ENCODE results near the gene CLDN19. TPM values are rescaled to one million over a fixed set of nuclear protein-coding genes. Genes with fewer than 3 reads are reported as not detected.

Gene CLDN19
- total RNA-seq, 4 donors from 2014 or later = 1.5 TPM; not detected in 3

DNA sequence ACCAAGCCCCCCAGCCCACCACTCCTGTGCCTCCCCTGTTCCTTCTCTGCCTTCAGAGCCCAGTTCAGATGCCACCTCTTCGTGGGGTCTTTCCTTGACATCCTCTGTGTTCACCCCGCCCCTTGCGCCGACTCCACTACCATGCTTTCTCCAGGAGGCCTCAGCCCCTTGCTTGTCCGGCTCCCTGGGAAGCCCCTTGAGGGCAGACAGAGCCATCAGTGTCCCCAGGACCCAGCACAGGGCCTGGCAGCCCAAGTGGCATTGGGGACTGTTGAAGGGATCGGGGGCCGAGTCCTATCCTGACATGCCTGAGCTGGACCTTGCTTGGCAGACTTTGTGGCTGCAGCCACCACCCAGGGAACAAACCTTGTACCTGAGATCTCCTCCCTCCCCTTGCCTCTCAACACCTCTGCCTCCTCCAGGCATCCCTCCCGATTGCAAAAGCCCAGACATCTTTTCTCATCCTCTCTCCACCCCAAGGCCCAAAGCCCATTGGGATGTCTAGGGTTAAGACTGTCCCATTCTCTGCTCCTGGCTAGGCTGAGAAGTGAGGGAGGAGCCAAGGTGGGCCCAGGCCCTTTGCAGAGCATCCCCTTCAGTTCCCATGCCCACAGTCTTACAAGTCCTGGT lies 3.4 kb downstream of the CLDN19 start:
- H3K27me3 ChIP-seq = peaks cover 7% of the 10 kb centered on the region
- ATAC-seq = no peak
- no peaks in the 10 kb centered on the region for H3K36me3 ChIP-seq
- TF ChIP-seq POLR2AphosphoS5 (IDR thresholded peaks at IDR 0.05) = no peak
- no peak for TF ChIP-seq EP300 (IDR thresholded peaks at IDR 0.05)
- TF ChIP-seq, protein P1, sequence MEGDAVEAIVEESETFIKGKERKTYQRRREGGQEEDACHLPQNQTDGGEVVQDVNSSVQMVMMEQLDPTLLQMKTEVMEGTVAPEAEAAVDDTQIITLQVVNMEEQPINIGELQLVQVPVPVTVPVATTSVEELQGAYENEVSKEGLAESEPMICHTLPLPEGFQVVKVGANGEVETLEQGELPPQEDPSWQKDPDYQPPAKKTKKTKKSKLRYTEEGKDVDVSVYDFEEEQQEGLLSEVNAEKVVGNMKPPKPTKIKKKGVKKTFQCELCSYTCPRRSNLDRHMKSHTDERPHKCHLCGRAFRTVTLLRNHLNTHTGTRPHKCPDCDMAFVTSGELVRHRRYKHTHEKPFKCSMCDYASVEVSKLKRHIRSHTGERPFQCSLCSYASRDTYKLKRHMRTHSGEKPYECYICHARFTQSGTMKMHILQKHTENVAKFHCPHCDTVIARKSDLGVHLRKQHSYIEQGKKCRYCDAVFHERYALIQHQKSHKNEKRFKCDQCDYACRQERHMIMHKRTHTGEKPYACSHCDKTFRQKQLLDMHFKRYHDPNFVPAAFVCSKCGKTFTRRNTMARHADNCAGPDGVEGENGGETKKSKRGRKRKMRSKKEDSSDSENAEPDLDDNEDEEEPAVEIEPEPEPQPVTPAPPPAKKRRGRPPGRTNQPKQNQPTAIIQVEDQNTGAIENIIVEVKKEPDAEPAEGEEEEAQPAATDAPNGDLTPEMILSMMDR (IDR thresholded peaks at IDR 0.05) = no peak
- no peak for TF ChIP-seq POLR2A (IDR thresholded peaks at IDR 0.05)
- 89% methylated on average over 5 of the region's 8 CpGs; no CpG with 5 or more reads in 1 of the 2 donors for WGBS, 2 donors (ENCODE audit: low coverage in 1 of 2)
- no peaks in the 10 kb centered on the region for H3K4me1 ChIP-seq
- no peaks in the 10 kb centered on the region for H3K9me3 ChIP-seq
- H3K4me3 ChIP-seq = no peak overlapping the region
- no peak overlapping the region for H3K27ac ChIP-seq

DNA sequence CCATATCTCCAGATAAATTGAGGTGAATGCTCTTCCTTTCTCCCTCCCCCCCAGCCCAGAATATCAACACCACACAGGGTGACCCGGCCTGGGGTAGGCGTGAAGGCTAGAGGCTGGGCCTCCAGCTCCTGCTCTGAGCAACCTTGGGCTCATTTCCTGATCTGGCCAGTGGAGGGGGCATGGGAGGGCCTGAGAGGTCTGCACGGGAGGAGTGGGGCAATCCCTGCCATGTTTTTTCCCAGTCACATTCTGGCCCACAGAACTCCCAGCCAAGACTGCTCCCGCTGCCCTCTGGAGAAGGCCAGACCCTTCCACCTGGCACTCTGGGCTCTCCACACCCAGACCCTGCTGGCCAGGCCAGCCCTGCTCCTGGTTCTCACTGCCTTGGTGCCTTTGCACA lies 3.9 kb downstream of the CLDN19 start:
- Histone ChIP-seq H3K27me3 (peaks cover 7% of the 10 kb centered on the region), H3K4me3 (no peak overlapping the region), H3K4me1 (no peaks in the 10 kb centered on the region), H3K36me3 (no peaks in the 10 kb centered on the region), H3K9me3 (no peaks in the 10 kb centered on the region), H3K27ac (no peak overlapping the region)
- no peak for ATAC-seq
- TF ChIP-seq POLR2AphosphoS5 (IDR thresholded peaks at IDR 0.05) (no peak), EP300 (IDR thresholded peaks at IDR 0.05) (no peak), POLR2A (IDR thresholded peaks at IDR 0.05) (no peak)
- TF ChIP-seq, protein P1 (IDR thresholded peaks at IDR 0.05) = no peak
- WGBS, 2 donors (ENCODE audit: low coverage in 1 of 2) = 50 to 100% methylated on average over 1 to 2 of the region's 4 CpGs

DNA sequence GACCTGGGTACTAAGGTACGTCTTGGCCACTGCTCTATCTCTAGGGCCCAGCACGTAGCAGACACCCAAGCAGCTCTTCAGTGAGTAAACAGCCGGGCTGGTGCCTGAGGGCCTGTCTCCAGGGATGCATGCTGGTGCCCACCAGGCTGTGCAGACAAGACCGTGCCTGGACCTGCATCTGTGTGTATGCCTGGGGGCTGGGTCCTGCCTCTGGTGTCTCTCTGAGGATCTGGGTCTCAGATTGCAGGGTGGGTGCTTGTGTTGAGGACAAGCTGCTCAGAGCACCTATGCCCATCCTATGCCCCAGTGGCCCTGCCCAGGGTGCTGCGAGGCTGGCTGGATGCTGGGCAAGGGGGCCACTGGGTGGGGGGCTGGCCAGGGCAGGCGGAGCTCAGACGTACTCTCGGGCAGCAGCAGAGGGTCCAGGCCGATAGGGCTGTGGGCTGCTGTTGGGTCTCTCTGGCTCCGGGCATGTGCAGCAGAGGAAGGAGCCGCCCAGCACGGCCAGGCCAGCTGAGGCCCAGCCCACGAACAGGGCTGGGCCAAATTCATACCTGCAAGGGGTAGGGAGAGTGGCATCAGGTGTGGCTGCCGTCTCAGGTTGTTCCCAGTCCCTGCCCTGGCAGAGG lies 4.4 kb downstream of the CLDN19 start:
- H3K4me3 ChIP-seq = no peak overlapping the region
- no peaks in the 10 kb centered on the region for H3K4me1 ChIP-seq
- WGBS, 2 donors (ENCODE audit: low coverage in 1 of 2) = 72% methylated on average over 3 of the region's 14 CpGs; no CpG with 5 or more reads in 1 of the 2 donors
- no peak for TF ChIP-seq POLR2A (IDR thresholded peaks at IDR 0.05)
- TF ChIP-seq EP300 (IDR thresholded peaks at IDR 0.05) = no peak
- TF ChIP-seq, protein P1 (IDR thresholded peaks at IDR 0.05) = no peak
- no peak for TF ChIP-seq POLR2AphosphoS5 (IDR thresholded peaks at IDR 0.05)
- H3K27me3 ChIP-seq = peaks cover 7% of the 10 kb centered on the region
- H3K36me3 ChIP-seq = no peaks in the 10 kb centered on the region
- ATAC-seq = no peak
- no peak overlapping the region for H3K27ac ChIP-seq
- no peaks in the 10 kb centered on the region for H3K9me3 ChIP-seq

DNA sequence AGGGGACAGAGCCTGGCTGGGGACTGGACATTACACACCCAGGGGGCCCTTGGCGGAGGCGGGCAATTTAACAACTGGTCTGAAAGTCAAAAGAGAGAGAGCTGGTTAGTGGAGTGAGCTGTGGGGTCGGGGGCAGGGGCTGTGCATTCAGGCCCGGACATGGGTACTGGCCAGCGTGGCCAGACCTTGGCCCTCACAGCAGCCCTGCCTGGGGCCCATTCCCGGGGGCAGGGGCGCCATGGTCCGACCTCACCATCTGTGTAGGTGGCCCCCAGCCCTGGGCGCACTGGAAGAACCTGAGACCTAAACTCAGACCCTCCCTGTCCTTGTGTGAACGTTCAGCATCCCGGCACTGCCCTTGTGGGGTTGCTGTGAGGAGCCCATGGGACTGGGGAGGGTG lies 5.0 kb downstream of the CLDN19 start:
- H3K4me3 ChIP-seq = no peak overlapping the region
- peaks cover 7% of the 10 kb centered on the region for H3K27me3 ChIP-seq
- no peaks in the 10 kb centered on the region for H3K4me1 ChIP-seq
- WGBS, 2 donors (ENCODE audit: low coverage in 1 of 2) = 71 to 80% methylated on average over 3 to 6 of the region's 11 CpGs
- TF ChIP-seq POLR2A (IDR thresholded peaks at IDR 0.05) = no peak
- no peak for ATAC-seq
- no peaks in the 10 kb centered on the region for H3K36me3 ChIP-seq
- H3K27ac ChIP-seq = no peak overlapping the region
- no peaks in the 10 kb centered on the region for H3K9me3 ChIP-seq

DNA sequence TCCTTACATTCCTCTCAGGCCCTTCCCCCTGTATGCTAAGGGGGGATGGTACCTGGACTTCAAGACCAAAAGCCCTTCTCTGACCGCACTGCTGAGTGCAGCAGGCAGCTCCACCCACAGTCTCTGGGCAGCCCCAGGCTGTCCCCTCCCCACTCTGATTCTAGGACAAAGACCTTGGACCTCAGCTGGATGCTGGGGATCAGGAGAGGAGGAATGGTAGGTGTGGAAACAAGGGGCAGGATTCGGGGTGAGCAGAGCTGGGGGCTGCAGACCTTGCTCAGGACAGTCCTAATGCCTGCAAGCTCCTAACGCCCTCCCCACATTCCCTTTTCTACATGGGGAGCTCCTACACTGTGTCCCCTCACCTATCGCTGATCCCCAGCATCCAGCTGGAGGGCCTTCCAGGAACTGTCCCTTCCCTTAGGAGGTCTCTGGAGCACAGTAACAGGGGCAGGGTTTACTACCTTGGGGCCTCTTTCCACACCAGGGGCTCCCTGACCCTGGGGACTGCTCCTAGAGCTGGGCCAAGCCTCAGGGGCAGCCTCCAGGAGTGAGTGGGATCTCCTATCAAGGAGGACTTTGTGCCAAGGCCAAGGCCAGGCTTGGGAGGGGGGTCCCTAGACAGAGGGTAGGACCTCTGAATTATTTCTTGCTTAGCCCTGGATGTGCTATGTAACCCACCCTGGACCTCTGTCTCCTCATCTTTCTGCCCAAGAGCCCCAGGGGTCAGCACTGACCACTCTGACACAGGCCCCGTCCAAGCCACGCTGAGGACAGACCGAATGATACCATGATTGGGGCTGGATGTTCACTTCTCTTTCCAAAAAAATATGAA lies 5.6 kb downstream of the CLDN19 start:
- WGBS, 2 donors (ENCODE audit: low coverage in 1 of 2) = 100% methylated on average over 1 of the region's 7 CpGs; no CpG with 5 or more reads in 1 of the 2 donors
- Histone ChIP-seq H3K4me3 (no peak overlapping the region), H3K27me3 (peaks cover 7% of the 10 kb centered on the region), H3K9me3 (no peaks in the 10 kb centered on the region), H3K4me1 (no peaks in the 10 kb centered on the region), H3K27ac (no peak overlapping the region), H3K36me3 (no peaks in the 10 kb centered on the region)
- TF ChIP-seq EP300 (IDR thresholded peaks at IDR 0.05) = no peak
- TF ChIP-seq POLR2A (IDR thresholded peaks at IDR 0.05) = no peak
- no peak for TF ChIP-seq POLR2AphosphoS5 (IDR thresholded peaks at IDR 0.05)
- TF ChIP-seq, protein P1 (IDR thresholded peaks at IDR 0.05) = no peak
- ATAC-seq = no peak

All from gastroesophageal sphincter (tissue), 4 donors.